ENCODE results near the gene FXYD5.
A peak's percentile ranks its signal among the peaks of the same experiment; 100 is the strongest.
"Not testable (repeated sequence)": the region's sequence is repeated elsewhere in the genome, so short reads cannot be mapped to it uniquely, and the experiment has no call there.

The FXYD5 gene

DNA sequence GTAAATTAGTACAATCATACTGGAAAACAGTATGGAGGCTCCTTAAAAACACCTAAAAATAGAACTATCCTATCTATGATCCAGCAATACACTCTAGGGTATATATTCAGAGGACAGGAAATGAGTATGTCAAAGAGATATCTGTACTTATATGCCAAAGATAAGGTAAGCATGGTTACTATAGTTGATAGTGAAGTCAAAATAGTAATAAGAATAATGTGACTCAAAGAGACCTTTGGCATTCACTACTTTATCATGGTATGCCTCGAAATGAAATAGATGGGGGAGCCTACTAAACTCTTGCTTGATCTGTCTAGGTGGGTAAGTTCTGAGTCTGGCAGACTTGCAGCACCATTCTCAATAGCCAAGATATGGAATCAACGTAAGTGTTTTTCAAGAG, 30.3 kb downstream of the FXYD5 start:
- DNase-seq: no peak

DNA sequence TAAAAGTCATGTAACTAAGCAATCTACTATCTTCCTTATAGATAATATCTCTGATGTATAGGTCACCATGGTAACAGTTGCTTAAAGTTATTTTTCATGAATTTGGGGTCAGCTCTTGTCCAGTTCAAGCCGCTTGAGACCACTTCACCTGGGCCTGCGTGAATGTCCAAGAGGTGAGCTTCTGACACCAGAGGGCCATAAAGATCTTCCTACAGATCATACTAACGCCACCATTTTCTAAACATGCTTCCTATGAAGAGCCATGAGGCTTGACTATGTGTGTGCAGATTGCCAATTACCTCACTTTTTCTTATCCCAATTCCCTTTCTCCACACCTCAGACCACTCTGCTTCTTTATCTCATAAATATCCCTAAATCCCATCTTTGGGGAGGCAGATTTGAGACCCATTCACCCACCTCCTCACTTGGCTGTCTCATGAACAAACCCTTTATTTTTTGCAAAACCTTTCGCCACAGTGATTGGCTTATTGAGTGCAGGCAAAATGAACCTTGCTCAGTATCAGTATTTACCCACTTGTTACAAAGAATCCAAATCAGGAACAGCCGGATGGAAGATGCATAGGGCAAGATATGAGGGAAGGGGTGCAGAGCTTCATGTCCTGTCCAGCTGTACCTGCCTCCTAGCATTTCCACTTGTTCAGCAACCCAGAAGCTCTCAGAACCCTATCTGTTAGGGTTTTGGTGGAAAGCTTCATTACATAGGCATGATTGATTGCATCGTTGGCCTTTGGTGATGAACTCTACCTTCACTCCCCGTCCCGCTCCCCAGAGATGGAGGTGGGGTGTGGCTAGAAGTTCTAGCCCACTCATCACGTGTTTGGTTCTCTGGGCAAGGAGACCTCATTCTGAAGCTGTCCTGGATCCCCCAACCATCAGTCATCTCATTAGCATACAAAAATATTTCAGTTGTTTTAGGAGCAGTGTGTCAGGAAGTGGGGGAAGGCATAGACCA, 39.8 kb downstream of the FXYD5 start:
- DNase-seq: no peak

DNA sequence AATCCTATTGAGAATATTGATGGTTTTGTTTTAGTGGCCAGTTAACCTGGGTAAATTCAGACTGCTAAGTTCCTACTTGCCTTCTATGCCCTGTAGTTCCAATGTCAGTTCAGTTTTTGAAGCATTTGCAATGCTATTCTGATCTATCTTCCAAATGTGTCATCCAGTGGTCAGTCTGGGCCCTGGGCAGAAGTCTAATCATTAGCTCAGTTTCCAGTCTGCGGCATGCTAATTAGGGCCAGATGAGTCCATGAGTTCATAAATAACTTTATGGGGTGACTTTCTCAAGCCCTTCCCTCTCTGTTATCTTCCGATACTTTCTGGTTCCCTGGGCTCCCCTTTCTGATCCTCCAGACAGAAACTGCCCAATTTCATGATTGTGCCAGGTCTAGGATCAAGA, 41.3 kb downstream of the FXYD5 start:
- DNase-seq: no peak

DNA sequence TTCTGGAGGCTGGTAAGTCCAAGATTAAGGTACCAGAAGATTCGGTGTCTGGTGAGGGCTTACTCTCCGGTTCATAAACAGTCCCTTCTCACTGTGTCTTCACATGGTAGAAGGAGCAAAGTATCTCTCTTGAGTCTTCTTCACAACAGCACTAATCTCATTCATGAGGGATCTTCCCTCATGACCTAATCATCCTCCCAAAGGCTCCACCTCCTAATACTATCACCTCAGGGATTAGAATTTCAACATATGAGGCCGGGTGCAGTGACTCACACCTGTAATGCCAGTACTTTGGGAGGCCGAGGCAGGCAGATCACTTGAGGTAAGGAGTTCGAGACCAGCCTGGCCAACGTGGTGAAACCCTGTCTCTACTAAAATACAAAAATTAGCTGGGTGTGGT, 42.3 kb downstream of the FXYD5 start:
- not testable (repeated sequence) for DNase-seq

DNA sequence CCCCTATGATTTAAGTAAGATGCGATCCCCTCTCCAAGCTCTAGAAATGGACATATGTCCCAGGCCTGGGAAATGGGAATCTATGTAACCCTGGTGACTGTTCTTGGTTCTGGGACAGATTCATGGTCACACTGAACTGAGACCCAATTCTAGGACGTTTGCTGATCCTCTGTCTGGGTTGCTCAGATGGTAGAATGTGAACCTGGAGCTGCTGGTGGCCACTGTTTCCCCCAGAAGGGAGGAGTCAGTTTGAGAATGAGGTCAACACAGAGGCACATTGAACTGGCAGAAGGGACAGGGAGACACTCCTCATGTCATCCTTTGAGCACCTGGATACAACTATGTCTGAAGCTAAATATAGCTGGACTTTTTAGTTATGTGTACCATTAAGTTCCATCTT, 44.9 kb downstream of the FXYD5 start:
- no peak for DNase-seq

DNA sequence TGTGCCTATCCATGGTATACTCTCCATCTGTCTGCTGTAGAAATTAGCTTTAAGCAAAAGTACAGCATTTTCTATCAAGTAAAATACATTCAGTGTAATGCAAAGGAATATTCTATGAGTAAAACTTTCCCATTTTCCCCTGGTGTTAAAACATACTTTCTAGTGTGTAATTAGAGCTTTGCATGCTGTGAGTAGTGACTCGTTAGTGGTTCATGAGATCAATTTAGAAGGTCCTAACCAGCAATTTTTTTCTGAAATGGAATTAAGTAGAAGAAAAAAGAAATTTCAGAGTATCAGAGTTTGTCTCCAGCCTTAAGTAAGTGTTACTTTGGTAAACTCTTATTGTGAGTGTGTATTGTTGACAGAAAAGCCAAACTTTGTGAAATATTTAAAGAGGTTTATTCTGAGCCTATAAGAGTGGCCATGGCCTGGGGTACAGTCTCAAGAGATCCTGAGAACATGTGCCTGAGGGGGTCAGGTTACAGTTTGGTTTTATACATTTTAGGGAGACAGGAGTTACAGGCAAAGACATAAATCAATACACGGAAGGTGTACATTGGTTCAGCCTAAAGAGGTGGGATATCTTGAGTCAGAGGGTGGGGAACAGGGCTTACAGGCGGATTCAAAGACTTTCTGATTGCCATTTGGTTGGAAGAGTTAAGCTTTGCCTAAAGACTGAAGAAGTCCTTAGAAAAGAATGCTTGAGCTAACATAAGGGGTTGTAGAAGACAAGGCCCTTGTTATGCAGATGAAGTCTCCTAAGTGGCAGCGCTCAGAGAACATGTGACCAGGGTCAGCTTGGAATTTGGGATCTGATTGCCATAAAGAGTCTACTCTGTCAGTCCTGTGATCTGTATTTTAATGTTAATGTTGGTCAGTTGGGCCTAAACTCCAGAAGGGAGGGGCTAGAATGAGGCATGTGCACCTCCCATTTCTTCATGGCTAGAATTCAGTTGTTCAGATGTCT, 48.5 kb downstream of the FXYD5 start:
- DNase-seq: no peak

DNA sequence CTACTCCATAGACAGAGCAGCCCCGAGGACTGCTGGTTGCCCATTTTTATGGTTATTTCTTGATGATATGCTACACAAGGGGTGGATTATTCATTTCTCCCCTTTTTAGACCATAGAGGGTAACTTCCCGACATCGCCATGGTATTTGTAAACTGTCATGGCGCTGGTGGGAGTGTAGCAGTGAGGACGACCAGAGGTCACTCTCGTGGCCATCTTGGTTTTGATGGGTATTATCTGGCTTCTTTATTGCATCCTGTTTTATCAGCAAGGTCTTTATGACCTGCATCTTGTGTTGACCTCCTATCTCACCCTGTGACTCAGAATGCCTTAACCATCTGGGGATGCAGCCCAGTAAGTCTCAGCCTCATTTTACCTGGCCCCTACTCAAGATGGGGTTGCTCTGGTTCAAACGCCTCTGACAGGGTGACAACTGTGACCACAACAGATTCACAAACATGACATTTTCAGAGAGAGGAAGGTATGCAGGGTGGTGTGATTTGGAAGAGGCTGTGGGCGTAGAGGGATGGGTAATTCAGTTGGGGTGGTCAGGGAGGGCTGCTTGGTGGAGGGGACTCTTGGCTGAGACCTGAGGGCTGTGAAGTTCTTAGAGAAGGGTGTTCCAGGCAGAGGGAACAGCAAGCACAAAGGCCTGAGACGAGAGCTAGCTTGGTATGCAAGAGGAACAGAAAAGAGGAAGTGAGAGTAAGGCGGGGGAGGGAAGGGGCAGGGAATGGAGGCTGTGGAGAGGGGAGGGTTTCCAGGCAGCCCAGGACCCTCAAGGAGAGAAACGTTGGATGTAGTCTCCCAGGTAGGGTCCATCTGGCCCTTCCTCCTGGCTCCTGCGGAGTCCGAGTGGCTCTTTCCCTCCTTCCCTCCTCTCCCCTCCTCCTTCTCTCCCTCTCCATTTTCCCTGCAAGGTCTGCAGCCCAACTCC, 50.5 kb downstream of the FXYD5 start:
- DNase-seq: no peak

DNA sequence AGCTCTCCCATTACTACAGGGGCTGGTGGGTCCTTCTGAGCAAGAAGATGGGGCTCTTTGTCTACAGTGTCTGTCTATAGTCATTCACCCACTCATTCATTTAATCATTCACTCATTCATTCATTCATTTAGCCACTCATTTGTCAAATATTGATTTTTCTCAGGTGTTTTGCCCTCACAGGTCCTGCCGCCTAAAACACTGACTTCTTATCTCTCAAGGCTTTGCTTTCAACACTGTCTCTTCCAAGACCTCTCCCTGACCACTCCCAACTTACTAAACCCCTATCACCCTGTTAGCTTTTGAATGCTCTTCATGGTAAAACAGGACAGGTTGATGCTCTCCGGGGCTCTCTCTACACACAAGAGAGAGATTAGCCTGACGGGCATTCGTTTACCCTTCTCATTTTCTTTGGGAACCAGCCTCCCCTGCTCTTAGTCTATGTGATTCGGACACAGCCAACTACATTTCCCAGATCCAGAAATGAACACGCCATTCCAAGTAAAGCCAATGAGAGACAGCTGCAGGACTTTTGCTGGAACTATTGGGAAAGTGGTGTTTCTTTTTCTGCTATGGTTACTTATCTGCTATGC, 51.3 kb downstream of the FXYD5 start:
- DNase-seq: no peak

DNA sequence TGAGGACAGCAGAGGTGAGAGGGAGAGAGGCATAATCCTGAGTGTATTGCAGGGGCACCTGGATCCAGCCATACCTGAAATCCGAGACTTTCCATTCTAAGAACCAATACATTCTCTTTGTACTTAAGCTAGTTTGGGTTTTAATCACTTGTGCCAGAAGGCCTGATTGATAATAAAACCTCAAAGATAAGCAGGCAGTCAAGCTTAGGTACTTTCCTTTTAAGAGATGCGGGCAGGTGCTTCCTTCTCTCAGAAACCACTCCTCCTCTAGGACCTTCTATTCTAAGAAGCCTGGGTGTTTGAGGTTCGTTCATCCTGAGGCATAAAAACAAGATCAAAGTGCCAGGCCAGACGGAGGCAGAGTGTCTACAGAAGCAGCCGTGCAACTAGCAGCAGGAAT, 51.8 kb downstream of the FXYD5 start:
- DNase-seq: peak; percentile 86

DNA sequence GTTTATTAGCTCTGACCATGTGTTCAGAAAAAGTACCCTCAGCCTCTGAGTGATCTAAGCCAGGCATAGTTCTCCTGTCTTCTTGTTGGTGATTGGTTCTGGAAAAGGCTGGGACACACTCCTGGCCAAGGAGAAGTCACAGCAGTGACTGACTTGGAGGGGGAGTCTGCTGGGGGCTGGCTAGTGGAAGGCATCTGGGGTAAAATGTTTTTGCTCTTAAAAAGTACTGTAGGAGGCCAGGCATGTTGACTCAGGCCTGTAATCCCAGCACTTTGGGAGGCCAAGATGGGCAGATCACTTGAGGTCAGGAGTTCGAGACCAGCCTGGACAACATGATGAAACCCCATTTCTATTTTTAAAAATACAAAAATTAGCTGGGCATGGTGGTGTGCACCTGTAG, 52.3 kb downstream of the FXYD5 start:
- no peak for DNase-seq

DNA sequence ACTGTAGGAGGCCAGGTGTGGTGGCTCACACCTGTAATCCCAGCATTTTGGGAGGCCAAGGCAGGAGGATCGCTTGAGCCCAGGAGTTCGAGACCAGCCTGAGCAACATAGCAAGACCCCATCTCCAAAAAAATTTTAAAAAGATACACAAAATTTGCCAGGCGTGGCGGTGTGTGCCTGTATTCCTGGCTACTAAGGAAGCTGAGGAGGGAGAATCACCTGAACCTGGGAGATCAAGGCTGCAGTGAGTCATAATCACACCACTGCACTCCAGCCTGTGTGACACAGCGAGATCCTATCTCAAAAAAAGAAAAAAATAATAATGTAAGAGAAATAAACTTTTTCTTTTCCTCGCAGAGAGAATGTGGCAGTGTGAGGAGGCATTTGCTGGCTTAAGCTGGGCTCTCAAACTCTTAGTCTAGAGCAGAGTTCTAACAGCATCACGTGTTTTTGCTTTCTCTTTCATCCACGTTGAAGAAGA, 52.9 kb downstream of the FXYD5 start:
- peak; percentile 56 for DNase-seq

DNA sequence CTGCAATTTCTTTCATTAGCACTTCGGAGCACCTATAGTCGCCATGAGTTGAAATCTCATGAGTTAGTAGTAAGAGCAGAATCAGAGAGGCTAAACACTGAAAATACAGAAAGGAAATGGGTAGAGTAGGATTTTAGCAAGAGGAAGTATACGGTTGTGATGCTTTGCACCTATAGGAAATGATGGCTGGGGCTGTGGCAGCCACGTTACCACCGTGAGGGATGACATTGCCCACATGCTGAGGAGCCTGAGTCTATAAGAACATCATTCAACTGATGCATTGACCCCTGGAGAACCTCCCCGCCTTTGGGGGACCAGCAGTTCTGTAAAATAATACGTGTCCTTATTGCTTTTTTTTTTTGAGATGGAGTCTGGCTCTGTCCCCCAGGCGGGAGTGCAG, 53.6 kb downstream of the FXYD5 start:
- no peak for DNase-seq

DNA sequence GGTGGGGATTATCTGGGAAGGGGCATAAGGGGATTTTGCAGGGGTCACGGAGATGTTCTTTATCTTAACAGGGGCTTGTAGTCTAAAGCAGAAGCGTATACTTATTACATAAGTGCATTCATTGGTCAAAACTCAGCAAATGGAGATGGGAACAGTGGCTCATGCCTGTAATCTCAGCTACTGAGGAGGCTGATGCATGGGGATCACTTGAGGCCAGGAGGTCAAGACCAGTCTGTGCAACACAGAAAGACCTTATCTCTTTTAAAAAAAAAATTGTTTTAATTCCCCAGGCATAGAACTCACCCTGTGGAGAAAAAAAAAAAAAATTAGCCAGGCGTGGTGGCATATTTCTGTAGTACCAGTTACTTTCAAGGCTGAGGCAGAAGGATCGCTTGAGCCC, 55.1 kb downstream of the FXYD5 start:
- no peak for DNase-seq

DNA sequence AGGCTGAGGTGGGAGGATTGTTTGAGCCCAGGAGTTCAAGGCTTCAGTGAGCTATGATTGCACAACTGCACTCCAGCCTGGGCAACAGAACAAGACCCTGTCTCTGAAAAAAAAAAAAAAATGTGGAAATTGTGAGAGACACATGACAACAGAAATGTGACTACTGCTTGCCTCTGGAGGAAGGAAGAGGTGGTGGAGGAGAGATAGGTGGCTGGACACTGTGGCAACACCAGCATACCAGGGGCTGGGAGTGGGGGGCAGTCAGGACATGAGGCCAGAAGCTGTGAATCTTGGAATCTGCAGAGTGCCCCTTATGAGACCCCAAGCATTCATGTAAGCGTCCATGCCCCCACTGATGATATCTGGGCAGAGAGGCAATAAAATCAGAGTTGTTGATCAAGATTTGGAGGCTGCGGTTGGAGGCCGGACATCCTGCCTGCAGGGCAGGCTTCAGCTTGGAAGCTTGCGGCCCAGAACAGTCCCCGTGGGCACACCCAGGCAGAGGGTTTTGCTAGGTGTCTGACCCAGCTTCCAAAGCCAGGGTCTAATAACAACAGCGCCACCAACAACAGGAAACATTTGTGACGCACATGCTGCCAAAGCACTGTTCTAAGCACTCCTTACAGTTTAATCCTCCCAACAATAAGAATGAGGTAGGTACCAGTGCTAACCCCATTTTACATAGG, 57.2 kb downstream of the FXYD5 start:
- DNase-seq: peak; percentile 93

DNA sequence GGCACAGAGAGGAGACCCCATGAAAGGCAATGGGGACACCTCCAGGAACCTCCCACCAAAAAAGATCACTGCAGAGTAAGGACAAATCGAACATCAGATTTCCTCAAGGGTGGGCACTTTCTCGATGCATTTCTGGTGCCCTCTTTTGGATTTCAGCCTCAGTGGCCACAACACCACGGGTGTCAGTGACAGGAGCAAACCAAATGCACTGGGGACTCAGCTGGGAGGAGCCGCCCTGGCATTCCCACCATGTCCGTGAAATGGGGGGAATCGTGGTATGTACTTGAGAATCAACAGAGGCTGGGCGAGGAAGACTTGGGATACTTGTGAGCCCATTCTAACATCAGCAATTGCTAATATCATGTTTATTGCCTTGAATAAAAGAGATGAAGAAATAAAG, 57.7 kb downstream of the FXYD5 start:
- DNase-seq: no peak

DNA sequence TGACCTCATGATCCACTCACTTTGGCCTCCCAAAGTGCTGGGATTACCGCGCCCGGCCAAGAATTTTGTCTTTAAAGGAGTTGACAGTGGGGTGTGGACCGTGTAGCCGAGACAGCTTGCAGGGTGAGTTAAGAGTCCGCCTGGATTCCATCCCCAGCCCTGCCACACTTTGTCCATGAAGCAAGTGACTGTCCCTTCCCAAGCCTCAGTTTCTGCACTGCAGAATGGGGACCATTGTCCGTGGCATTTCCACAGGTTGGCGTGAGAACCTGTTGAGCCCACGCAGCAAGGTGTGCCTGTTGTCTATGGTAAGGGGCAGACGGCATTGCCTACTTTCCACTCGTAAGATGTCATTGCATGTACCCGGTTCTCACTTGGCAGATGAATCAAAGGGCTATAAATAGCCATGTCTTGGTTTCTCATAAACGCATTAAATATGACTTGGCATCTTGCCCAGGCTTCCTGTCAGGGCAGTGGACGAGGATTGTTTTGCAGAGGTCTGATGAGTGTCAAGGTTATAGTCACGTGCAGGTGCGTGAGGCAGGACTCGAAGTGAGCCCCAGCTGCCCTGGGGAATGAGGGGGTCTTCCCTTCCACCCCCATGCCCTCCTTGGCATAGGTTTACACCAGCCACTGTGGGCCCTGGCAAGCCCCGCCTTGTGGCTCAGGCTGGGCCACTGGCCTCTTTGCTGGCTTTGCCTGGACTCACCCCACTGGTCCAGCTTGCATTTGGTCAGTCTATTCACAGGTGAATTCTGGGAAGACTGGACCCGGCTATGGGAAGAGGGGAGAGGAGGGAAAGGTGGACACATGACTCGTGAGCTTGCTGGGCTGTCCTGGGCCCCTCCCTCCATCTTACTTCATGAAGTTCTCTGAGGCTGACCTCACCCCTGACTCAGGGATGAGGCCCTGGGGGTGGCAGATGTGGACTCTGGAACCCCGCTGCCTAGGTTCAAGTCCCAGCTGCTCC, 59.4 kb downstream of the FXYD5 start:
- DNase-seq: peak; percentile 93

DNA sequence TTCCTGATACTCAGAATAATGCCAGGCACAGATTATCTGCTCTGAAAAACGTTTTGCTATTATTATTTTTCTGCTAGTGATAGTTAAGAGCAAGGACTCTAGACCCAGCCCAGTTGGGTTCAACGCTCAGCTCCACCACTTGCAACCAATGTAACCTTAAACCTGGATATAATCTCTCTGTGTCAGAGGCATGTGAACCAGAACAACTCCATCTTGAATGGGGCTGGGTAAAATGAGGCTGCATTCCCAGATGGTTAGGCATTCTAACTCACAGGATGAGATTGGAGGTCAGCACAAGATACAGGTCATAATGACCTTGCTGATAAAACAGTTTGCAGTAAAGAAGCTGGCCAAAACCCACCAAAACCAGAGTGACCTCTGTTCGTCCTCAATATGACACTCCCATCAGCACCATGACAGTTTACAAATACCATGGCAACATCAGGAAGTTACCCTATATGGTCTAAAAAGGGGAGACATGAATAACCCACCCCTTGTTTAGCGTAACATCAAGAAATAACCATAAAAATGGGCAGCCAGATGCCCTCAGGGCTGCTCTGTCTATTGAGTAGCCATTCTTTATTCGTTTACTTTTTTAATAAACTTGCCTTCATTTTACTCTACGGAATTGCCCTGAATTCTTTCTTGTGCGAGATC, 60.4 kb downstream of the FXYD5 start:
- DNase-seq: no peak

DNA sequence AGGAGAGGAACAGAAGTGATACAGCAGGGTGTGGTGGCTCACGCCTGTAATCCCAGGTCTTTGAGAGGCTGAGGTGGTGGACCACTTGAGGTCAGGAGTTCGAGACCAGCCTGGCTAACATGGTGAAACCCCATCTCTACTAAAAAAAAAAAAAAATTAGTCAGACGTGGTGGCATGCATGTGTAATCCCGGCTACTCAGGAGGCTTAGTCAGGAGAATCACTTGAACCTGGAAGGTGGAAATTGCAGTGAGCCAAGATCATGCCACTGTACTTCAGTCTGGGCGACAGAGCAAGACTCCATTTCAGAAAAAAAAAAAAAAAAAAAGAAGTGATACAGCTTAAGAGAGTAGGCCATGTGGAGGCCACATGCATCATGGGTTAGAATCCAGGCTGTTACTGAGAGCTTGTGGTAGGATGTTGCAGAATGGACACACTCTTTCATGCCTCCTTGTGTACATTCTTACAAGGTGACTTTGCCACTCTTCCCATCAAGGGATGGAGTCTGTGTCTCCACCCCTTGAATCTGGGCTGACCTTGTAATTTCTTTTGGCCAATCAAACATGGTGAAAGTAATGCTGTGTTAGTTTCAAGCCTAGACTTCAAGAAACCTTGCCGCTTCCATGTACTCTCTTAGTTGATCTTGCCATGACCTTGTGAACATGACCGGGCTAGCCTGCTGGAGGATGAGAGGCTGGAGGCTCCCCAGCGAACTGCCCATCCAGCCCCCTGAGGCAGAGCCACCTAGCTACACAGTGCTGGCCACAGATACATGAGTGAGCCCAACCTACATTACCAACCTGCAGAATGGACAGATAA, 61.7 kb downstream of the FXYD5 start:
- DNase-seq: no peak

All from central memory CD4-positive, alpha-beta T cell (primary cell).